NCI-H1930 (cell line): ENCODE results near the gene USH1G.
"Not testable (repeated sequence)": the region's sequence is repeated elsewhere in the genome, so short reads cannot be mapped to it uniquely, and the experiment has no call there.

Experiments
- DNase-seq, 2 experiments: peaks; one replicate each; lab custom pipeline; 2025; lab: John Stamatoyannopoulos, UW

Gene USH1G

GRCh38 chr17:74930535-74931036 is 7.5 kb upstream of the USH1G start:
- no peak for DNase-seq

DNA sequence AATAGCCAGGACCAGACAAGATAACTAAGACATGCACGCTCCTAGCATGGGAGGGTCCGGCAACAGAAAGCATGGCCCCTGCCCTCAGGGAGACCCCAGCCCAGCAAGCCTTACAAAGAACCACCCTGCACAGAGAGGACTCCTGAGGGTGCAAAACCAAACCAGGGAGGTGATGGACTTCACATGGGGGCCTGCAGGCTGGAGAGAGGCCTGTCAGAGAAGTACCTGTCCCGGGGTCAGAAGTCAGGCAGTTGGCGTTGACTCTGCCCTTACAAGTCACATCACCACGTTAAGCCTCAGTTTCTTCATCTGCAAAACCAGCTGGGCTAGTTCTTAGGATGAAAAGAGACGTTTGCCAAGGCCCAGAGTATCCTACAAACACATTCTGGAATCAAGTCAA is 5.7 kb upstream of the USH1G start:
- no peak for DNase-seq

DNA sequence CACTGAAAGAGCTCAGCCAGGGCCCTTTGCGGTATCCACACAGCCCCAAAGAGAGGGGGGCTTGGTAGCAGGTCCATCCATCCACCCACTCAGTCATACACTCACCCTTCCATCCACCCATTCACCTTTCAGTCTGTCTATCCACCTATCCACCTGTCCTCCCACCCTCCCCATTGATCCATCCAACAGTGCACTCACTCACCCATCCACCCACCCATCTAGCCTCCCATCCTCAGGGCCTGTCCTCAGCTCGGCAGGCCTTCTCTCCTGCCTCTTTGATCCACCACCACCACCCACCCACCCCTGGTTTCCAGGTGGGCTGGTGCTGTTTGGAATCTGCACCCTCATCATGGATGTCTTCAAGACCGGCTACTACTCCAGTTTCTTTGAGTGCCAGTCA is 2.2 kb upstream of the USH1G start:
- no peak for DNase-seq

DNA sequence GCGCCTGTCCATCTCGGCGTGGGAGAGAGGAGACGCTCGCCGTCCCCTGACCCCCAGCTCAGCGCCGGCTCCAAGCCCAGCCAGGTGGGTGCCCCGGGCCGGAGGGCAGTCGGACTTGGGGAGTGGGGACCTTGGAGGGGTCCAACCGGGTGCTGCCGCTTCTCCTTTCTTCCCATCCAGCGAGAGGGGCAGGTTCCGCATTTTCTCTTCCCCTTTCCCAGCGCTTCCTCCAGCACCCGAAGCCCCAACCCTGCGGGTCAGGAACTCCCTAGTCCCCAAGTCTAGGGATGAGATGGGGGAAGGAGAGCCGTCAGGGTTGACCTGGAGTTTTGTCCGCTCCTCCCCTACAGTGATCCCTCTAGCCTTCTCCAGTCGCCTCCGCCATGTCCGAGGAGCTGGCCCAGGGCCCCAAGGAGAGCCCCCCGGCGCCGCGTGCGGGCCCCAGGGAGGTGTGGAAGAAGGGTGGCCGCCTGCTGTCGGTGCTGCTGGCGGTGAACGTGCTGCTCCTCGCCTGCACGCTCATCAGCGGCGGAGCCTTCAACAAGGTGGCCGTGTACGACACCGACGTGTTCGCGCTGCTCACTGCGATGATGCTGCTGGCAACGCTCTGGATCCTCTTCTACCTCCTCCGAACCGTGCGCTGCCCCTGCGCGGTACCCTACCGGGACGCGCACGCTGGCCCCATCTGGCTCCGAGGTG is 1.3 kb upstream of the USH1G start, which contains the start of gene OTOP2:
Gene OTOP2, plus strand, starts transcription at position 24 of the 699 bp plus-strand sequence. Its CDS starts 360 bp downstream, at position 384.
- DNase-seq = peak in 1 of 2 experiments; percentile 11

GRCh38 chr17:74923538-74924249 is 639 bp upstream of the USH1G start:
- DNase-seq = peak; percentile 40 to 74

DNA sequence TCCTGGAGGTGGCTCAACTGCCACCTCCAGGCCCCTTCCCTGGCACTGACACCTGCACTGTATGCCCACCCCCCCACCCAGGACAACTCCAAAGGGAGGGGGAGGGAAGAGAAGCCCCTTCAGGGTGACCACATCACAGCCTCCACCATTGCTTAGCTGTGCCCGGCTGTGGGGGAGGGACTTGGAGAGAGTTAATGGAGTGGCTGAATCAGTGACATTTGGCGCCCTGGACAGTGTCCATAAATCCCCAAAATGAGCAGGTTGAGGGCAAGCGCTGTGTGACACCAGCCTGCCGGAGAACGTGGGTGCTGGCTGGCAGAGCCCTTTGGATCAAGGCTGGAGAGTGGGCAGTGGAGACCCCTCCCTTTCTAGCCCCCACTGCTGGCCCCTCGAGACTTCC is 883 bp downstream of the USH1G start:
- no peak for DNase-seq

DNA sequence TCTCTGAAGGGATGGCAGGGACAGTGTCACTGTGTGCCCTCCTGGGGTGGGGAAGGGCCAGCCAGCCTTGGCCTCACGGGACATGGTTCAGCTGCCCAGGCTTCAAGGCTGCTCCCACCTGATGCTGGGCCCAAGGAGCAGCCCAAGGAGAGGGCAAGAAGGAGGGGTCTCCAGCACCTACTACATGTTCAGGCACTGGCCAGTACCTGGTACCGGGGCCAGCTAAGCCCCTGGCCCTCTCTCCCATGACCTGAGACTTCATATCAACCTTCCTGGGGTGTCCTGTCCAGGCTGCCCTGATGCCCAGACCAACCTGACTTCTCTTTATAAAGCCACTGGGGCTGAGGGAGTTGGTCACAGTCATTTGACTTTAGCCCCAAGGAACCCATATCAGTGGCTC is 1.3 kb downstream of the USH1G start:
- no peak for DNase-seq

DNA sequence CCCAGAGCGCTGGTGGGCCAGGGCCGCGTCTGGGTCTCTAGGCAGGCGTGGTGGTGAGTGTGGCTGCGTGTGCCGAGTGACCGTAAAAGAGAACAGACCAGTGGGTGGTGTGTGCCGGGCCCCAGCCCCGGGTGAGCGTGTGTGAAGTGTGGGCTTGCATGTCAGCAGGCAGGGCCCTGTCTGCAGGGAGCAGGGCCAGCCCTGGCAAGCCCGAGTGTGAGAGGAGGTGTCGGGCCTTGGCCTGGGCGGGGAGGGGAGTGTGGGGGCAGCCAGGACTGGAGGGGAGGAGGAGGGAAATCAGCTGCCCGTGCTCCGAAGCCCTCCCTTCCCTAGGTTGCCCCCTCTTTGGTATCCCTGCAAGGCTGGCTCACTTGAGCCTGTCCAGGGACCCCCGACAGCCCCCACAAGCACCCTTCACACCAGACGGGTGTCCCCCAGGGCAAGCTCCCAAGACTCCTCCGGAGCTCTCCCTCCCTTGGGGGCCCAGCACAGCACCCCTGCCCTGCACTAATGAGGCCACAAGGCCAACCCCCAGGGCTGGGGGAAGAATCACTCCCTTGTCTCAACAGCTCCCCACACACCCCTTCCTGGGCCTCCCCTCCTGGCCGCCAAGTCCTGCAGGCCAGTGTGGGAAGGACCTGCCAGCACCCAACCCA is 1.9 kb downstream of the USH1G start:
- DNase-seq = no peak

DNA sequence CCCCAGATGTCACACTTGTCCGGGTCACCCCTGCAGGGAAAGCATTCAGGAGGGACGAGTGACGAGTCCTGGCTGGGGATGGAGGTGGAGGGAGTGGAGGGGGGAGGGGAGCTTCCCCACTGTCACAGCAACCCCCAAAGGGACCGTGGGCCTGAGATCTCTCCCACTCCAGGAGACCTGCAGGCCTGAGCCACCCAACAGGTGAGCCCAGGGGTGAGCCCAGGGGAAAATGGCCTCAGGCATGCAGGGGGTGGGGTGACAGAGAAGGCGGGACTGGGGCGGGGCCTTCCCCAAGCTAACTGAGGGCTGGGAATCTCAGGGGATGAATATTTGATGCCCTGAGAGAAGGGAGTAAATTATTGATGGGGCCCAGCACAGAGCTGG is 2.4 kb downstream of the USH1G start:
- DNase-seq = no peak

DNA sequence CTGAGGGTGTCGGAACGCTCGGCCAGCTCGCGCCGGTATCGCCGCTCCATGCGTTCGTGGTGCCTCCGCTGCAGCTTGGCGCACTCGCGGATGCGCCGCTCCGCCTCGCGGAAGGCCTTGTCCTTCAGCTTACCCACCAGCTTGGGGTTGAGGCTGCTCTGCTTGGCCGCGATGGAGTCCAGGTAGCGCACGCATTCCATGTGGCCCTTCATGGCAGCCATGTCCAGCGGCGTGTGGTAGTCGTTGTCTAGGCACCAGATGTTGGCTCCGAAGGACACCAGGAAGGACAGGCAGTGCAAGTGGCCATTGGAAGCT is 2.8 kb downstream of the USH1G start:
- no peak for DNase-seq

- peak; percentile 32 to 35 for DNase-seq
Measured at GRCh38 chr17:74919440-74920305, 3.4 kb downstream of the USH1G start.

GRCh38 chr17:74918906-74919305 is 4.1 kb downstream of the USH1G start:
- no peak for DNase-seq

DNA sequence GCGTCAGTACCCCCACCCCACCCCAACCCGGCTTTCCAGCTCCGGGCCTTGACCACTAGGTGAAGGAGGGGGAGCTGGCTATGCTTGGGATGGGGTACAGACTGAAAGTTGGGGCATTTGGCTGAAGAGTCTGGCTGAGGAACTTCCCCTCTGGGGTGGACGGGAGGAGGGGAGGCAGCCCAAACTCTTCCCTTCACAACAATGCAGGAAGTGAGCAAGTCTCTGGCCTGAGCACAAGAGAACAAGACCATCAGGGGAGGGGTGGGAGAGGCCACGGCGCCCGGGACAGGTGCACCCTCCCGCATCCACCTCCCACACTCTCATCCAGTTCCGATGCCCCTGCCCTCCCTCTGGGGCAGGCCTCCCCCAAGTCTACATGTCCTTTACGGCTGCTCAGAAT is 5.6 kb downstream of the USH1G start:
- DNase-seq = no peak

DNA sequence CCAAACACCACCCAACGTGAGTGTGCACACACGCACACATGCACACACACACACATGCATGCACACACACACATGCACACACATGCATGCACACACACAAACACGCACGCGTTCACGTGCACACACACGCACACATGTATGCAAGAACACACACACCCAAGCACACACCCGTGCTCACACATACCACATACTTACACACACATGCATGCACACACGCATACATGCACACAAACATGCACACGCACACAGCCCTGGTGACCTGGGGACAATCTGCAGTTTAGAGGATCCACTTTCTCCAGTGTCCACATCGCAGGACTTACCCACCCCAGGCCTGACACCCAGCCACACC is 6.2 kb downstream of the USH1G start:
- no peak for DNase-seq

DNA sequence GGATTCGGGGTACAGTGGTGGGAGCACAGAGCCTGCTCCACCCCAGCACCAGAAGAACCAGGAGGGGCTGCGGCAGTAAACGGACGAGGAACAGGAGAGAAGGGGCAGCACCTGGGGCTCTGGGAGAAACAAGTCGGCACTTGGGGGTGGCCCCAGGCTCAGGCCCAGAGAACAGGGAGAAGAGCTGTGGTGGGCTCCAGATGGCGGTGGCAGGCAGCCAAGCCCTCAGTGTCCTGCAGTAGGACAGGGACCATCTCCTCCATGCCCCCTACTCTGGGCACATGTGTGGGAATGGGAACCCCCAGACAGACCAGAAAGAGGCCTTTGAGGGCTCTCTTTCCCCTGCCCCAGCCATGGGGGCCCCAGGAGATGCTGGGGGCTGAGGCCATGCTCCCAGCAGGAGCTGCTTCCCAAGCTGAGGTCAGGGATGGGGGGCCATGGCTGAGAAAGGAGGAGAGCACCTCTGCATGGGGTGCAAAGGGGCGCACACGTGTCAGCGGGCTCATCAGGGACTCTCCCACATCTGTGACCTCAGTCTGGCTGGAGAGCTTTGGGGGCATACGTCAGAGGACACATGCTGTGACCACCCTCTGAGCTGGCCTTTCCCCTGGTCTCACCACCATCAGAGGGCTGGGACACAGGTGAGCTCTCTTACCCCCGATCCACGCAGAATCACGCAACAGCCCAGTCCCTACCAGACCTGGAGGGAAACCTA is 6.8 kb downstream of the USH1G start:
- no peak for DNase-seq

GRCh38 chr17:74911423-74911822 is 11.6 kb downstream of the USH1G start:
- DNase-seq = not testable (repeated sequence)

- not testable (repeated sequence) for DNase-seq
Measured at GRCh38 chr17:74909097-74909496, 14.0 kb downstream of the USH1G start.

- DNase-seq = no peak
Measured at GRCh38 chr17:74907012-74907411, 16.0 kb downstream of the USH1G start.

DNA sequence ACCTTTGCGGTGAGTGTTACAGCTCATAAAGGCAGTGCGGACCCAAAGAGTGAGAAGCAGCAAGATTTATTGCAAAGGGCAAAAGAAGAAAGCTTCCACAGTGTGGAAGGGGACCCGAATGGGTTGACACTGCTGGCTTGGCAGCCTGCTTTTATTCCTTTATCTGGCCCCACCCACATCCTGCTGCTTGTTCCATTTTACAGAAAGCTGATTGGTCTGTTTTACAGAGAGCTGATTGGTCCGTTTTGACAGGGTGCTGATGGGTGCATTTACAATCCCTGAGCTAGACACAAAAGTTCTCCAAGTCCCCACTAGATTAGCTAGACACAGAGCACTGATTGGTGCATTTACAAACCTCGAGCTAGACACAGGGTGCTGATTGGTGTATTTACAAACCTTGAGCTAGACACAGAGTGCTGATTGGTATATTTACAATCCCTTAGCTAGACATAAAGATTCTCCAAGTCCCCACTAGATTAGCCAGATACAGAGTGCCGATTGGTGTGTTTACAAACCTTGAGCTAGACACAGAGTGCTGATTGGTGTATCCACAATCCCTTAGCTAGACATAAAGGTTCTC is 16.8 kb downstream of the USH1G start:
- not testable (repeated sequence) for DNase-seq

DNA sequence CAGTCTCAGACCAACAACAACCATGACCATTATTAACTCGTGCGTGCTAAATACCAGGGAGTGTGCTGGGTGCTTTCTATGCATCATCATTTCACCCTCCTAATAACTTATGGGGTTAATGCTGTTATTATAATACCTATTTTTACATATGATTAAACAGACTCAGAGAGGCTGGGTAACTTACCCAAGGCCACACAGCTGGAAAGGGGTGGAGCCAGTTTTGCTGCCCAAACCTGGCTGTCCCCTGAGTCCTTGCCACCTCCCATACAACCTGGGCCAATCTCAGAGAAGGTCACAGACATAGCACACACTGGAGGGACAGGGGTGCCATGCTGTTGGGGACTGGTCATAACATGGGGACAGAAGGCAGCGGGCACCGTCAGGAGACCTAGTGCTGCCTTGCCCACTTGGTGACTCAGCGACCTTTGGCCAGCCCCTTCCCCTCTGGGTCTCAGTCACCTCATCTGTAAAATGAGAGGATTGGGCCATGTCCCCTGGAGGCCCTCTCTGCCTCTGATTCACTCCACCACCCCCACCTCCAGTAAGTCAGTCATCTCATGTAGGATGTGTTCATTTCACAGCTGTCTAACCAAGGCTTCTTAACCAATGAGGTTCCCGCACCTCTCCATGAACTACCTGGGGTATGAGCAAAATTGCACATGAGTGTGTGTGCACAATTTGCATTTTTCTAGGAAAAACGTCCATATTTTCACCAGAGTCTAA is 18.2 kb downstream of the USH1G start:
- no peak for DNase-seq
